PC-9 (cell line): ENCODE data around the gene HTR2A. TPM values are rescaled to one million over a fixed set of nuclear protein-coding genes. Genes with fewer than 3 reads are reported as not detected.

Experiments
- BruUV-seq: library from RNA; stranded (reverse); fragments of 400-500 nt; replicated peaks from 2 replicates; lab custom pipeline; 2021; lab: Mats Ljungman, UMichigan
- CTCF ChIA-PET: fragments of 300-600 bp; sonication (Branson Sonifier 250); formaldehyde crosslinking; loops from one replicate; lab custom pipeline; 2022; ENCODE audit warnings: antibody characterized with exemption; lab: Charles Lee
- POLR2A ChIA-PET: fragments of 300-600 bp; sonication (Branson Sonifier 250); formaldehyde crosslinking; loops from one replicate; lab custom pipeline; 2022; ENCODE audit warnings: antibody characterized with exemption; ENCODE audit not compliant: unreplicated experiment; lab: Charles Lee
- DNase-seq, 2 experiments: peaks; one replicate each; pipeline versions ENCODE4 v3.0.0 to v3.0.0-alpha.2; 2015 to 2022; ENCODE audit warnings: mixed read lengths in 1 of 2
- H2AFZ ChIP-seq: fragments of 200-600 bp; sonication (generic); 2 replicates; pipeline ENCODE4 v1.8.1; 2017; ENCODE audit warnings: antibody characterized with exemption
- H3F3A ChIP-seq: fragments of 200-600 bp; sonication (generic); 2 replicates; pipeline ENCODE4 v1.8.1; 2017; ENCODE audit warnings: antibody characterized with exemption, mild to moderate bottlenecking, low read depth; ENCODE audit not compliant: insufficient read depth
- H3K27ac ChIP-seq: fragments of 200-600 bp; sonication (generic); 2 replicates; pipeline ENCODE4 v1.6.1; 2016; ENCODE audit warnings: mixed run types
- H3K27me3 ChIP-seq: fragments of 200-600 bp; sonication (generic); 2 replicates; pipeline ENCODE4 v1.6.1; 2016; ENCODE audit warnings: low read depth, mixed run types; ENCODE audit not compliant: insufficient read depth
- H3K36me3 ChIP-seq: fragments of 200-600 bp; sonication (generic); 2 replicates; pipeline ENCODE4 v1.6.1; 2016; ENCODE audit warnings: low read depth, mixed run types
- H3K4me1 ChIP-seq: fragments of 200-600 bp; sonication (generic); replicated peaks from 2 replicates; pipeline ENCODE4 v1.6.1; 2016; ENCODE audit warnings: mixed run types; ENCODE audit not compliant: insufficient read depth
- H3K4me2 ChIP-seq: fragments of 200-600 bp; sonication (generic); 2 replicates; pipeline ENCODE4 v1.6.1; 2017; ENCODE audit warnings: mixed run types
- H3K4me3 ChIP-seq: fragments of 200-600 bp; sonication (generic); 2 replicates; pipeline ENCODE4 v1.6.1; 2016; ENCODE audit warnings: mixed run types
- H3K79me2 ChIP-seq: fragments of 200-600 bp; sonication (generic); 2 replicates; pipeline ENCODE4 v1.6.1; 2017; ENCODE audit warnings: low read depth, mixed run types
- H3K9me2 ChIP-seq: fragments of 200-600 bp; sonication (generic); 2 replicates; pipeline ENCODE4 v1.8.1; 2017; ENCODE audit warnings: mild to moderate bottlenecking; ENCODE audit not compliant: insufficient read depth
- H3K9me3 ChIP-seq: fragments of 200-600 bp; sonication (generic); 2 replicates; pipeline ENCODE4 v1.8.1; 2016; ENCODE audit warnings: low read depth; ENCODE audit not compliant: insufficient read depth
- H4K20me1 ChIP-seq: fragments of 200-600 bp; sonication (generic); 2 replicates; pipeline ENCODE4 v1.8.1; 2017; ENCODE audit not compliant: insufficient read depth
- EZH2 ChIP-seq: fragments of 200-600 bp; sonication (generic); IDR thresholded peaks from 2 replicates; pipeline ENCODE4 v1.8.0; 2017; ENCODE audit warnings: antibody characterized with exemption, low read depth
- intact Hi-C: fragments of 100-400 bp; cut with micrococcal nuclease; formaldehyde crosslinking; loops from one replicate; pipeline ENCODE4 v1.10.0; 2022; ENCODE audit not compliant: unreplicated experiment
- total RNA-seq: library from RNA; stranded (reverse); gene quantifications from 2 replicates; pipeline ENCODE4 v1.2.3, GENCODE V29; 2021
- TF ChIP-seq, protein P1 (sequence below): fragments of 200-600 bp; sonication (generic); conservative IDR thresholded peaks from 2 replicates; pipeline ENCODE4 v1.6.1; 2017; ENCODE audit warnings: mixed run types, antibody characterized with exemption, mild to moderate bottlenecking, moderate library complexity

Gene HTR2A
- total RNA-seq, 1 experiment from 2014 or later, result not detected

DNA sequence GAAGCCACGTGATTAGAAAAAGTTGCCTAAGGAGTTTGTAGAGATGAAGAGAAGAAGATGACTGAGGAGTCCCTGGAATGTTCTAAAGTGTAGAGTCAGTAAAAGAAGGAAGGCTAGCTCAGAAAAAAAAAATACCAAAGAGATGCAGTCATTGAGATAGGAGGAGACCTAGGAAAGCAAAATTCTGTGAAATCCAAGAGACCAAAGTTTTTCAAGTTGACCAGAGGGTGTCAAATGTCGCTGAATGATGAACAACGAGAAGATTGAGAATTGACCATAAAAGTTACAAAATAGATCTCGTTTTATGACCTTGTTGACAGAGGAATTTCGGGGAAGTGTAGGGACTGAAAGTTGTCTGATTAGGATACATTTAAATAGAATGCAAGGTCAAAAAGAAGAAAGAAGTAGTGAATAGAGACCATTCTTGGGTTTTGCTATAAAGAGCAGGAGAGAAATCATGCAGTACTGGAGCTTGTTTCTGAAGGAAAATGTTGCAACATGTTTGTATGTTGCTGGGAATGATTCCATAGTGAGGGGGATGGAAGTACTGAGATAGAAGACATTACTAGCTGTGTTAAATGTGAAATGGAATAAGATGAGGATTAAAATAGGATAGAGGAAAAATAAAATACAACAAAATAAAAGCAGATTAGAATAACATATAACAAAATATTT lies 30.2 kb upstream of the HTR2A start:
- Histone ChIP-seq H3K27me3 (no peaks in the 10 kb centered on the region), H3K36me3 (no peaks in the 10 kb centered on the region), H3K79me2 (no peaks in the 10 kb centered on the region), H3K9me2 (no peaks in the 10 kb centered on the region), H3K4me1 (no peaks in the 10 kb centered on the region), H3K27ac (no peak overlapping the region), H3K4me2 (no peak overlapping the region), H3K4me3 (no peak overlapping the region), H3K9me3 (no peaks in the 10 kb centered on the region), H4K20me1 (no peaks in the 10 kb centered on the region), H2AFZ (no peak overlapping the region), H3F3A (no peaks in the 10 kb centered on the region)
- DNase-seq, result no peak
- CTCF ChIA-PET, result no interaction called here
- intact Hi-C loops, result no loop called here
- no TSS peak for BruUV-seq
- POLR2A ChIA-PET, result no interaction called here
- TF ChIP-seq EZH2, result no peak
- TF ChIP-seq, protein P1, sequence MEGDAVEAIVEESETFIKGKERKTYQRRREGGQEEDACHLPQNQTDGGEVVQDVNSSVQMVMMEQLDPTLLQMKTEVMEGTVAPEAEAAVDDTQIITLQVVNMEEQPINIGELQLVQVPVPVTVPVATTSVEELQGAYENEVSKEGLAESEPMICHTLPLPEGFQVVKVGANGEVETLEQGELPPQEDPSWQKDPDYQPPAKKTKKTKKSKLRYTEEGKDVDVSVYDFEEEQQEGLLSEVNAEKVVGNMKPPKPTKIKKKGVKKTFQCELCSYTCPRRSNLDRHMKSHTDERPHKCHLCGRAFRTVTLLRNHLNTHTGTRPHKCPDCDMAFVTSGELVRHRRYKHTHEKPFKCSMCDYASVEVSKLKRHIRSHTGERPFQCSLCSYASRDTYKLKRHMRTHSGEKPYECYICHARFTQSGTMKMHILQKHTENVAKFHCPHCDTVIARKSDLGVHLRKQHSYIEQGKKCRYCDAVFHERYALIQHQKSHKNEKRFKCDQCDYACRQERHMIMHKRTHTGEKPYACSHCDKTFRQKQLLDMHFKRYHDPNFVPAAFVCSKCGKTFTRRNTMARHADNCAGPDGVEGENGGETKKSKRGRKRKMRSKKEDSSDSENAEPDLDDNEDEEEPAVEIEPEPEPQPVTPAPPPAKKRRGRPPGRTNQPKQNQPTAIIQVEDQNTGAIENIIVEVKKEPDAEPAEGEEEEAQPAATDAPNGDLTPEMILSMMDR, result no peak

GRCh38 chr13:46925486-46925885 lies 28.6 kb upstream of the HTR2A start:
- CTCF ChIA-PET, result no interaction called here

GRCh38 chr13:46914341-46914740 lies 17.5 kb upstream of the HTR2A start:
- POLR2A ChIA-PET, result no interaction called here
- no peak for DNase-seq

More at GRCh38 chr13:46925486-46925885, 28.6 kb upstream of the HTR2A start:
- intact Hi-C loops, result no loop called here
- H3K9me3 ChIP-seq, result no peaks in the 10 kb centered on the region
- no peaks in the 10 kb centered on the region for H4K20me1 ChIP-seq
- POLR2A ChIA-PET, result no interaction called here
- no peak overlapping the region for H3K4me3 ChIP-seq
- no peak for TF ChIP-seq EZH2
- TF ChIP-seq, protein P1, result no peak
- BruUV-seq, result no TSS peak
- no peak for DNase-seq
- H3F3A ChIP-seq, result no peaks in the 10 kb centered on the region
- H2AFZ ChIP-seq, result no peak overlapping the region
- no peaks in the 10 kb centered on the region for H3K27me3 ChIP-seq
- H3K36me3 ChIP-seq, result no peaks in the 10 kb centered on the region
- no peaks in the 10 kb centered on the region for H3K79me2 ChIP-seq
- no peak overlapping the region for H3K27ac ChIP-seq
- no peaks in the 10 kb centered on the region for H3K9me2 ChIP-seq
- H3K4me1 ChIP-seq, result no peaks in the 10 kb centered on the region
- no peak overlapping the region for H3K4me2 ChIP-seq

More at GRCh38 chr13:46914341-46914740, 17.5 kb upstream of the HTR2A start:
- CTCF ChIA-PET, result no interaction called here
- H3K4me2 ChIP-seq, result no peak overlapping the region
- no peaks in the 10 kb centered on the region for H3K36me3 ChIP-seq
- TF ChIP-seq, protein P1, result no peak
- no peak for TF ChIP-seq EZH2
- no peaks in the 10 kb centered on the region for H3K79me2 ChIP-seq
- BruUV-seq, result no TSS peak
- H3K9me2 ChIP-seq, result no peaks in the 10 kb centered on the region
- H3K27me3 ChIP-seq, result no peaks in the 10 kb centered on the region
- no peaks in the 10 kb centered on the region for H3F3A ChIP-seq
- H3K4me1 ChIP-seq, result no peaks in the 10 kb centered on the region
- H4K20me1 ChIP-seq, result no peaks in the 10 kb centered on the region
- H3K27ac ChIP-seq, result no peak overlapping the region
- intact Hi-C loops, result no loop called here
- no peaks in the 10 kb centered on the region for H3K9me3 ChIP-seq
- no peak overlapping the region for H3K4me3 ChIP-seq
- H2AFZ ChIP-seq, result no peak overlapping the region
